GM18502 (cell line): ENCODE data around the gene KRTAP5-10.
"Not testable (repeated sequence)": the region's sequence is repeated elsewhere in the genome, so short reads cannot be mapped to it uniquely, and the experiment has no call there.

Source experiments
- ATAC-seq: cut with Tn5 transposase; IDR thresholded peaks from one replicate; pipeline ENCODE4 v1.9.1; 2021; ENCODE audit warnings: mild to moderate bottlenecking; ENCODE audit not compliant: unreplicated experiment, poor library complexity

Gene KRTAP5-10

GRCh38 chr11:71568704-71569349, 3.5 kb downstream of the KRTAP5-10 start:
- no peak for ATAC-seq

DNA sequence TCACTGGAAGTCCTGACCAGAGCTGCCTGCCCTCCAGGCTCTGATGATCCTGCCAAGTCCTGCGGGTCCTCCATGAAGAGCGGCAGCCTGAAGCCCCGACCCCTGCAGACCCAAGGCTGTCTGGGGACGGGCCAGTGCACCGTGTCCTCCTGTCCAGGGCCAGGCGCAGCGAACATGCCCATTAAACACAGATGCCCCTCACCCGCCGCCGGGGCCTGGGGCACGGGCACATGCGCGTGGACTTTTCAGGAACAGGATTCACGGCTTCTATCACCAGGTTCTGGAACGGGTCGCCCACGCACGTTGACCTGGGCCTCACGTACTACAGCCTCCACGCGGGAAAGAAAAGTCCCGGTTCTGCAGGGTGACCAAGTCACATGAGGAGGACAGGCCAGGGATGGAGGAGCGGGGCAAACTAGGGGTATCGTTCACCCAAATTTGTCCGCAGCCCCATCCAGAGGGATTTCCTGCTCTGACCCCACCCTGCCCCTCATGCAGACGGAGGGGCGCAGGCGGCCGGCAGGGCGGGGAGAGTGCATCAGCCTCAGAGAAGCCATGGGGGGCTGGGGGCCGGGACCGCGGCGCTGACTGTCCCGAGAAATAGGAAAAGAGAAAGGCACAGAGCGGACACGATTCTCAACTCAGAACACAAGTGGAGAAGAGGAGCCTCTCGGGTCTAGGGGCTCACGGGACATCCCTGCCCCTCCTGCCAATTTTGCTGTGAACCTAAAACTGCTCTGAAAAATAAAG, 5.9 kb downstream of the KRTAP5-10 start:
- not testable (repeated sequence) for ATAC-seq

- no peak for ATAC-seq
These were observed 7.4 kb downstream of the KRTAP5-10 start for GRCh38 chr11:71572811-71573210.

DNA sequence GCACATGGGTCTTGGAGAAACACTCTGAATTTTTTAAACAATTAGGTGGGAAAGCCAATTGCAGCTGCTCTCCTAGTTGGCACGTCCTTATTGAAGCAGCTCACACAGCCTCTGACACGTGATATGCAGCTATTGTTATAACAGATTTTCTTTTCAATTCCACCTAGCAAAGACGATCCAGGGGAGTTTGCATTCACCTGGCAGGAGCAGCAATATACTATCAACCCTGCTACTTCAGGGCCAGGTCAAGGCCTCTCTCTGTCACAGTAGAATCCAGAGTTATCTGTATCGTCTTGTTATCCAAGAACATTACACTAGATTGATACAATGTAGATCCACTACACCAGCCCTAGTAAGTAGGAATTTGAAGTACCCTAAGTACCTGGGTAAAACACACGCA, 9.1 kb downstream of the KRTAP5-10 start:
- ATAC-seq, result no peak

DNA sequence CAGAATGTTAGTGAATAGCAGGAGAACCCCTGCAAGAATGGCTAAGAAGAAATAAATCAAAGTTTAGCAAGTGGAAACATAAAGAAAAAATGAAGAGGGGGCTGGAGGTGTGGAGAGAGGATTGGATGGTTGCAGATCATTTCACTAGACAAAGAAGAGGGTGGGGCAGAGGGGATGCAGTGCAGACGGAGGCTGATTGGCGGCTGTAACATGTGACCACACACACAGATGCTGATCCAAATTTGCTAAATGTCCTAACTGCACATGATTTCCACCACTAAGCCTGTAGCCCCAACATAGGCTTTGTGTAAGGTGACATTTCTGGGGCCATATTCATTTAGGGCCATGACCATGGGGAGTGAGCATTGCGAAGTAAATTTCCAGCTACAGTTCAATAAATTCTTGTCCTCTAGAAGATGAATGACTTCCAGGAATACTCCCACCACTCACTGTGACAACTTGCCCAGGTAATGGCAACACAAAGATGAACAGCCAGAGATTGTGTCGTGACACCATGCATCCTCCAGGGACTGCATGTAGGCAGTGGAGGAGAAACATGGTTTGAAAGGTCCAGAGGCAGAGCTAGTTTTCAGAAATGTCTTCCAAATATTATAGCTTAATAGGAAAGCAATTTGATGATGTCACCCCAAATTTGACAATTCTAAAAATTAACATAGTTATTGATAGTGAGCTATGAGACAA, 10.5 kb downstream of the KRTAP5-10 start:
- ATAC-seq, result no peak

- ATAC-seq, result not testable (repeated sequence)
These were observed 11.5 kb downstream of the KRTAP5-10 start for GRCh38 chr11:71576688-71577465.

DNA sequence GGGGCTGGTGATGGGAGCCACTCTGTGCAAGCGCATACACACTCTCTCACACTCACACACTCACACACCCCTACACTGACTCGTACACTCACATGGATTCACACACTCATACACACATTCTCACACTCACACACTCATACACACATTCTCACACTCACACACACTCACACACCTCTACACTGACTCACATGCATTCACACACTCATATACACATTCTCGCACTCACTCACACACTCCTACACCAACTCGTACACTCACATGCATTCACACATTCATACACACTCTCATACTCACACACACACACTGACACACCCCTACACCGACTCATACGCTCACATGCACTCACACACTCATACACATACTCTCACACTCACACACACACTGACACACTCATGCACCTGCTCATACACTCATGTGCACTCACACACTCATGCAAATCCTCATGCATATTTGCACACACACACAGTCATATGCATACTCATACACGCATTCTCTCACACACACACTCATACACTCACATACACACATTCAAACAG, 12.2 kb downstream of the KRTAP5-10 start:
- ATAC-seq, result no peak

DNA sequence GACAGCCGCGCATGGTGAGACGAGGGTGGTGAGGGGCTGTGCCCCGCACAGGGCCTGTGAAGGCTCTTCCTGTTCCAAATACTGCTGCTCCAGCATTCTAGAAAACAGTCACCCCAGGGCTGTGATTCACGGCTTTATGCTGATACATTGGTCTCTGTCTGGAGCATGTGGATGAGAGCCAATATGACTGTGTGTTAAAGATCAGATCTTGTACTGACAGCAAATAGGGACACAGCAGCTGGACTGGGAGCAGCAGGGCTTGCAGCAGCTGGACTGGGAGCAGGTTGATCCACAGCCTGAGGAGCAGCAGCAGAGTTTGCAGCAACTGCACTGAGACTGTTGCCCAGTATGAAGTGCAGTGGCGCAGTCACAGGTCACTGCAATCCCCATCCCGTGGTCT, 14.2 kb downstream of the KRTAP5-10 start:
- ATAC-seq, result not testable (repeated sequence)

- ATAC-seq, result no peak
These were observed 15.0 kb downstream of the KRTAP5-10 start for GRCh38 chr11:71580057-71581003.

DNA sequence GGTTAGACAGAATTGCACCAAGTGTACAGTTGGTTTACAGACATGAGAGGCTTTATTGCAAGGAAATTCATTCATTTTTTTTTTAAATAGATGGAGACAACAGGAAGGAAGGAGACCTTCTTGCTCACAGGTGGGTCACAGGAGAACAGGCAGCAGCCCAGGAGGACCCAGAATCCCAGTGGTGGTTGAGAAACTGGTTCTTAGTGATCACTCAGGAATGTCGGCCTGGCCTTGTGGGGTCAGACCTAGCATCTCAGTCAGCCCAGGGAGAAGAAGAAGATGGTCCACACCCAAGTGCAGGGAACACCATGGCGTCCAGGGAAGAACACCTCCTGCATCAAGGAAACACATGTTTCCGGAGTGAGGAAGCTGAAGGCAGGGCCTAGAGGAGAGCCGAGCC, 16.5 kb downstream of the KRTAP5-10 start:
- no peak for ATAC-seq

DNA sequence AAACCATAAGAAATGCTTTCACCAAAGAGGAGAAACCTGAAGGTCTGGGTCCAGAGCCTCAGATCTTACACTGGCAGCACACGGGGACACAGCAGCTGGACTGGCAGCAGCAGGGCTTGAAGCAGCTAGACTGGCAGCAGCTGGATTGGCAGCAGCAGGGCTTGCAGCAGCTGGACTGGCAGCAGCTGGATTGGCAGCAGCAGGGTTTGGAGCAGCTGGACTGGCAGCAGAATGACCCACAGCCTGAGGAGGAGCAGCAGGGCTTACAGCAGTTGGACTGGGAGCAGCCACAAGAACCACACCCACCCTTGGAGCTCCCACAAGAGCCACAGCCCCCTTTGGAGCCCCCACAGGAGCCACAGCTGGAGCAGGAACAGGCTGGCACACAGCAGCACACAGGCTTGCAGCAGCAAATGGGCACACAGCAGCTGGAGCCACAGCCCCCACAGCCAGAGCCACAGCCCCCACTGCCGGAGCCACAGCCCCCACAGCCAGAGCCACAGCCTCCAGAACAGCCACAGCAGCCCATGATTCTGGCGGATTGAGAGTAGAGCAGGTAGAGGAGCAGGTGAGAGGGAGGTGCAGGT, 17.0 kb downstream of the KRTAP5-10 start, which contains the start of gene KRTAP5-11:
Gene KRTAP5-11 (minus strand): TSS at position 567 of the 587 bp plus-strand sequence. CDS start 38 bp downstream, at position 529.
- ATAC-seq, result no peak

GRCh38 chr11:71582969-71583368, 17.6 kb downstream of the KRTAP5-10 start:
- not testable (repeated sequence) for ATAC-seq

DNA sequence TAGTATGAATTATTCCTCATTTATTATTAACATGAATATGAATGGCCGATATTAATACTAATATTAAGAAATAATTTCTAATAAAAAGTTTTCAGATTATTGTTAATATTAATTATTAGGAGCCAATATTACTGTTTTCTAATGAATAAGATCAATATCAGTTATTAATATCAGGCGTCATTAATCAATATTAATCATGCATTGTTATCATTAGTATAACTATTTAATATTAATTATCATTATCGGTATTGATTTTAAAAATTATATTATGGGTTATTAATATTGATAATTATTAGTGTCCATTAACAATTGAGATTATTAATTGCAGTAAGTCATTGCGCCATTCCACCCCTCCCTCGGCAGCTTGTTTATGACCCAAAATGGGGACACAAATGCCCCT, 20.3 kb downstream of the KRTAP5-10 start:
- ATAC-seq, result not testable (repeated sequence)

- ATAC-seq, result not testable (repeated sequence)
These were observed 23.0 kb downstream of the KRTAP5-10 start for GRCh38 chr11:71588314-71588713.

- not testable (repeated sequence) for ATAC-seq
These were observed 23.6 kb downstream of the KRTAP5-10 start for GRCh38 chr11:71588822-71589545.

GRCh38 chr11:71589546-71589920, 24.2 kb downstream of the KRTAP5-10 start:
- not testable (repeated sequence) for ATAC-seq

DNA sequence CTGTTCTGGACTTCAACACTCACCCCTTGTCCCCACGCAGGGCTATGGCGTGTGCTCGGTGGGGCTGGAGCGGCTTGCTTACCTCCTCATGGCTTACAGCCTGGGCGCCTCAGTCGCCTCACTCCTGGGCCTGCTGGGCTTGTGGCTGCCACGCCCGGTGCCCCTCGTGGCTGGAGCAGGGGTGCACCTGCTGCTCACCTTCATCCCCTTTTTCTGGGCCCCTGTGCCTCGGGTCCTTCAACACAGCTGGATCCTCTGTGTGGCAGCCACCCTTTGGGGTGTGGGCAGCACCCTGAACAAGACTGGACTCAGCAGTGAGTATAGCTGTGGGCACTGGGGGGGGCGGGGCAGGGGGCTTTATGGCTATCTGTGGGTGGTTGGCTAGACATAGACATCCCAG, 37.9 kb downstream of the KRTAP5-10 start:
- ATAC-seq, result not testable (repeated sequence)
